ENCODE results near the gene CSF2. TPM values are rescaled to one million over a fixed set of nuclear protein-coding genes. Genes with fewer than 3 reads are reported as not detected.

Gene CSF2
- total RNA-seq, 2 experiments from 2014 or later: 61.5 to 64.1 TPM

- intact Hi-C loops (cut with micrococcal nuclease): loop anchor here (2.0 kb wide), 1 partner anchor 23 kb away; no protein-coding TSS in a partner anchor
- POLR2A ChIA-PET: interaction anchor here (0.7 to 3.6 kb wide), 9 partner anchors 9 to 312 kb away, joined by 3 to 13 read pairs (median 3); partner anchors contain the start of gene CSF2
- H3K27me3 Mint-ChIP-seq: no peaks in the 10 kb centered on the region
- no peak for ATAC-seq
- peak overlapping the region; percentile 48 for H3K4me3 Mint-ChIP-seq
- no peak for TF ChIP-seq CTCF (IDR thresholded peaks at IDR 0.05)
- H3K36me3 Mint-ChIP-seq (ENCODE audit: low read depth): peaks cover 8% of the 10 kb centered on the region
- CTCF ChIA-PET: interaction anchor here (0.6 to 1.6 kb wide), 5 partner anchors 13 to 35 kb away, joined by 3 to 4 read pairs (median 3); no protein-coding TSS in a partner anchor
- peak overlapping the region; percentile 90 for H3K27ac Mint-ChIP-seq
- H3K4me1 Mint-ChIP-seq (ENCODE audit: low read depth): peaks cover 85% of the 10 kb centered on the region
- peak; percentile 49 for DNase-seq
- H3K9me3 Mint-ChIP-seq: no peaks in the 10 kb centered on the region
These were observed 24.6 kb downstream of the CSF2 start for GRCh38 chr5:132098151-132098594.

GRCh38 chr5:132098621-132099020, 25.0 kb downstream of the CSF2 start:
- ATAC-seq (no peak), DNase-seq (no peak)
- H3K27ac Mint-ChIP-seq: peak overlapping the region; percentile 90
- CTCF ChIA-PET: interaction anchor here (1.2 kb wide), 1 partner anchor 12 kb away, joined by 3 read pairs; no protein-coding TSS in a partner anchor
- intact Hi-C loops (cut with micrococcal nuclease): loop anchor here (2.0 kb wide), 1 partner anchor 24 kb away; no protein-coding TSS in a partner anchor
- H3K4me3 Mint-ChIP-seq: peak overlapping the region; percentile 48
- H3K9me3 Mint-ChIP-seq: no peaks in the 10 kb centered on the region
- H3K27me3 Mint-ChIP-seq: no peaks in the 10 kb centered on the region
- POLR2A ChIA-PET: interaction anchor here (0.8 to 3.6 kb wide), 7 partner anchors 9 to 312 kb away, joined by 3 to 13 read pairs (median 4); no protein-coding TSS in a partner anchor
- H3K4me1 Mint-ChIP-seq (ENCODE audit: low read depth): peaks cover 87% of the 10 kb centered on the region
- H3K36me3 Mint-ChIP-seq (ENCODE audit: low read depth): peaks cover 8% of the 10 kb centered on the region
- no peak for TF ChIP-seq CTCF (IDR thresholded peaks at IDR 0.05)

GRCh38 chr5:132099076-132099748, 25.6 kb downstream of the CSF2 start:
- Mint-ChIP-seq H3K36me3 (ENCODE audit: low read depth) (peaks cover 8% of the 10 kb centered on the region), H3K27ac (peak overlapping the region; percentile 90), H3K4me1 (ENCODE audit: low read depth) (peaks cover 87% of the 10 kb centered on the region), H3K4me3 (peak overlapping the region; percentile 51), H3K9me3 (no peaks in the 10 kb centered on the region), H3K27me3 (no peaks in the 10 kb centered on the region)
- ATAC-seq: peak; percentile 67
- ChIA-PET POLR2A (interaction anchor here (0.8 to 3.6 kb wide), 6 partner anchors 10 to 195 kb away, joined by 3 to 13 read pairs (median 4); partner anchors contain the start of genes CSF2 and SLC22A4), CTCF (interaction anchor here (1.1 to 2.1 kb wide), 4 partner anchors 12 to 78 kb away, joined by 3 to 7 read pairs (median 4); no protein-coding TSS in a partner anchor)
- DNase-seq: peak; percentile 92
- no peak for TF ChIP-seq CTCF (IDR thresholded peaks at IDR 0.05)
- intact Hi-C loops (cut with micrococcal nuclease): loop anchor here (2.0 kb wide), 1 partner anchor 24 kb away; no protein-coding TSS in a partner anchor

DNA sequence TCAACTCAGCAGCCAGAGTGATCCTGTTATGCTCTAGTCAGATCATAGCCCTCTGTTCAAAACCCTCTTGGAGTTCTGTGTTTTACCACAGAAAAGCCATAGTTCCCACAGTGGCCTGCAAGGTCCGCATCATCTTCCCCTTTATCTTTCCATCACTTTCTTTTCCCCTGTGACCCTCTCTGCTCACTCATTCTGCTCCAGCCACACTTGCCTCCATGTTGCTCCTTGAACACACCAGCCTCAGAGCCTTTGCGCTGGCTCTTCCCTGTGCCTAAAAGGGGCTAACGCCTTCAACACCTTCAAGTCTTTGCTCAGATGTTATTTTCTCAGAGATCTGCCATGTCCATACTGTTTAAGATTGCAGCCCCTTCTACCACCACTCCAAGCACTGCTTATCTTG, 26.3 kb downstream of the CSF2 start:
- intact Hi-C loops (cut with micrococcal nuclease): loop anchor here (2.0 to 10.0 kb wide), 3 partner anchors 25 to 395 kb away; partner anchors contain the start of gene IRF1
- Mint-ChIP-seq H3K9me3 (no peaks in the 10 kb centered on the region), H3K27ac (peak overlapping the region; percentile 90), H3K4me3 (peak overlapping the region; percentile 51), H3K27me3 (no peaks in the 10 kb centered on the region), H3K36me3 (ENCODE audit: low read depth) (peaks cover 8% of the 10 kb centered on the region), H3K4me1 (ENCODE audit: low read depth) (peaks cover 89% of the 10 kb centered on the region)
- DNase-seq (no peak), ATAC-seq (no peak)
- ChIA-PET CTCF (interaction anchor here (0.7 to 2.1 kb wide), 4 partner anchors 12 to 268 kb away, joined by 3 to 7 read pairs (median 4); no protein-coding TSS in a partner anchor), POLR2A (interaction anchor here (0.8 to 3.6 kb wide), 3 partner anchors 11 to 194 kb away, joined by 3 to 13 read pairs (median 4); partner anchors contain the start of genes CSF2 and SLC22A4)
- TF ChIP-seq CTCF (IDR thresholded peaks at IDR 0.05): no peak
